UCSD-AML1 (cell line): ENCODE data around the gene XK.
"Not testable (repeated sequence)": the region's sequence is repeated elsewhere in the genome, so short reads cannot be mapped to it uniquely, and the experiment has no call there.

ENCODE experiments used
- DNase-seq: peaks from one replicate; lab custom pipeline; 2025; ENCODE audit not compliant: unreplicated experiment; lab: John Stamatoyannopoulos, UW

XK gene, protein sequence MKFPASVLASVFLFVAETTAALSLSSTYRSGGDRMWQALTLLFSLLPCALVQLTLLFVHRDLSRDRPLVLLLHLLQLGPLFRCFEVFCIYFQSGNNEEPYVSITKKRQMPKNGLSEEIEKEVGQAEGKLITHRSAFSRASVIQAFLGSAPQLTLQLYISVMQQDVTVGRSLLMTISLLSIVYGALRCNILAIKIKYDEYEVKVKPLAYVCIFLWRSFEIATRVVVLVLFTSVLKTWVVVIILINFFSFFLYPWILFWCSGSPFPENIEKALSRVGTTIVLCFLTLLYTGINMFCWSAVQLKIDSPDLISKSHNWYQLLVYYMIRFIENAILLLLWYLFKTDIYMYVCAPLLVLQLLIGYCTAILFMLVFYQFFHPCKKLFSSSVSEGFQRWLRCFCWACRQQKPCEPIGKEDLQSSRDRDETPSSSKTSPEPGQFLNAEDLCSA

DNA sequence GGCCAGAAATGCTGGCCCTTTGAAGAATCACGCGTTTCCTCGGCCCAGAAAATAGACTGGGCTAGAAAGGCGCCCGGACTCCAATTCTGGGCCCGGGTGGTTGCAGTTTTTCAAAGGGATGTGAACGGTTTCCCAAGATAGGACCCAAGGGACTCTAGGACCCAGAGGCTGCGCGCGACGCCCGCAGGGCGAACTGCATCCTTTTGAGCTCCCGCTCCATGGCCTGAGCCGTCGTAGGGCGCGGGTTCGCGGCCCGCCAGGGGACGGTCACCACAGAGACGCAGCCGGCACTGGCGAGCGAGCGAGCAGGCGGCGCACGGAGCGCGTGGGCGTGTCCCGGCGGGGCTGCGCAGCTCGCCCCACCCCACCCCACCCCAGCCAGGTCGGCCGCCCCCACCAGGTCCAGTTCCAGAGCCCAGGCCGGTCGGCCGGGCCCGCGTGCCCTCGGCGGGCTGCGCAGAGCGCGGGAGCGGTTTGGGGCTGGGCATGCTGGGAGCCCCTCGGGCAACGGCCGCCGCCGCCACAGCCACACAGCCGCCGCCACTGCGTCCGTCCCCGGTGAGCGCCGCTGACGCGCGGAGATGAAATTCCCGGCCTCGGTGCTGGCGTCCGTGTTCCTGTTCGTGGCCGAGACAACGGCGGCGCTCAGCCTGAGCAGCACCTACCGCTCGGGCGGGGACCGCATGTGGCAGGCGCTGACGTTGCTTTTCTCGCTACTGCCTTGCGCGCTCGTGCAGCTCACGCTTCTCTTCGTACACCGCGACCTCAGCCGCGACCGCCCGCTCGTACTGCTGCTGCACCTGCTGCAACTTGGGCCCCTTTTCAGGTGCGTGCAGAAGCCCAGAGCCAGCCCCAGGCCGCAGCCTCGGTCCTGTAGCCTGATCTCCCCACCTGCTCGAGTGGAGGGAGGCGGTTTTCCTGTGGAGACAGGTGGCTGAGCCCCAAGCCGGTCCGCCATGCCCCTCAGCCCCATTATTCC, at the start of gene XK:
TSS of gene XK (plus strand) at position 411 of the 979 bp plus-strand sequence. CDS start at position 582, 171 bp downstream.
- no peak for DNase-seq

DNA sequence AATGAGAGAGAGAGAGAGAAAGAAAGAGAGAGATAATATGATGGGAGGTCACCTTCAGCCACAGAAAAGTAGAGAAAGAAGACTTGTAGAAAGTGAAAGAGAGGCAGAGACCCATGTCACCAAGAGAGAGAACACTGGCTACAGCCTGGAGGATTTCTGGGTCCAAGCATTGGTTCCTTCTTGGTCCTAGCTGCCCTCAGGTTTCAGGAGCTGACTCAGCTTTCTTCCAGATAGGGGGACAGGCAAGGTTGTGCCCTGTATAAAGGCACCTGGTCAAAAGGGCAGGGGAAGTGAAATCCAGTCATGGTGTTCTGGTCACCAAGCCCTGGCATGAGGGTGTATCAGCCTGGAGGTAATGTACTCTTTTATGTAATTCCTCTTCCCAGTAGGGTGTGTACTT, 47.5 kb upstream of the XK start:
- DNase-seq = no peak

DNA sequence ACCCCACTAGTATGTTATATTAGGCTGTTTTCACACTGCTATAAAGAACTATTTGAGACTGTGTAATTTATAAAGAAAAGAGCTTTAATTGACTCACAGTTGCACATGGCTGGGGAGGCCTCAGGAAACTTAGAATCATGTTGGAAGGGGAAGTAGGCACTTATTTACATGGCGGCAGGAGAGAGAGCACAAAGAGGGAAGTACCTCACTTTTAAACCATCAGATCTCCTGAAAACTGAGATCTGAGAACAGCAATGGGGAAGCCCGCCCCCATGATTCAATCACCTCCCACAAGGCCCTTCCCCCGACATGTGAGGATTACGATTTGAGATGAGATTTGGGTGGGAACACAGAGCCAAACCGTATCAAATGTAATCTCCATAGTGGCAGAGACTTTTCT, 45.4 kb upstream of the XK start:
- DNase-seq = no peak

DNA sequence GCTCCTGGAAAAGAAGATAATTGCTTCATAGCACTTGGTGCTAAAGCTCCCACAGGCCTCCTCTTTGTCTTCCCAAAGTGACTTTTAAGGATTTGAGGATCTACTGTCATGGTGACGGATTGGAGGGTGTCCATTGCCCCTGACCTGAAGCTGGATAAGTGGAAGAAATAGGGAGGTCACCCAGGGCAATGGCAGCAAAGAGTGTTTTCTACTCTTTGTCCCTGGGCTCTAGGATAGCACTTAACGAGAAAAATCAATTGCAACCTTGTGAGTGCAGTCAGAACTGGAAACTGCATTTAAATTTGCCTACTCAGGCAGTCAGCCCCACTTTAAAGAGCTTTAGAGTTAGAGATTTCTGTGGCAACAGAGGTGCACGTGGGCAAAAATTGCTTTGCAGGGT, 43.7 kb upstream of the XK start:
- no peak for DNase-seq

DNA sequence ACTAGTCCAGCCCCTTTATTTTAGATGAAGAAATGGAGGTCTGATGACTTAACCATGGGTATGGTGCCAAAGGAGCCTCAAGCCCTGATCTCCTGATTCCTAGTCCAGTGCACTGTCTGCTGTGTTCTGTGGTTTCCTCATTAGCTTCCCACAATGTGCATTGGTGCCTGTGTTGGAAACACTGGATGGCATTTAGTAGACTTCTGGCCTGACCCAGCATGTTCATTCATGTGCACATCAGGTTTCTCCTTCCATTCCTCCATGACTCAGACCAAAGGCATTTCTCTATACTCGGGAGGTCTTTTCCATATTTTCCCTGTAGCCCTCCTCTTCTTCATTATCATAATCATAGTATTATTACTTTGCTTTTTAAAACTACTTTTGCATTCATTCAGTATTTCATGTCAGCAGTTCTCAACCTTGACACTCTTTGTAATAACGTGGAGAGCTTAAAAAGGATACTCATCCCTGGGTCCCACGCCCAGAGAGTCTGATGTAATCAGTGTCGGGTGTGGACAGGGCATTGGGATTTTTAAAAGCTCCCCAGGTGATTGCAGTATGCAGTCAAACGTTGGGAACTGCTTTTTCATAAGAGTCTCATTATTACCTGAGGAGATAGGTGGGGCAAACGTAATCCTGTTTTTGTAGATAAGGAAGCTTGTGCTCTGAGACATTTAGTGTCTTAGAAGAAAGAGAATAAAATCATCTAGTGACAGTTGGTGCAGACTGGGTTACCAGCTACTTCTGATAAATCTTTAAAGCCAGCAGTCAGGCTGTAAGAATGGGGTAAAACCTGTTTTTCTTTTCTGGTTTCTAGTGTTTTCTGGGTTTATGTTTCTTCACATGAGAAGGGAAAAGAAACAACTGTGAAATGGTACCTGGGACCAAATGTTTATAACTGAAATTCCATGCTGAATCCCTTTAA, 40.9 kb upstream of the XK start:
- DNase-seq = no peak

DNA sequence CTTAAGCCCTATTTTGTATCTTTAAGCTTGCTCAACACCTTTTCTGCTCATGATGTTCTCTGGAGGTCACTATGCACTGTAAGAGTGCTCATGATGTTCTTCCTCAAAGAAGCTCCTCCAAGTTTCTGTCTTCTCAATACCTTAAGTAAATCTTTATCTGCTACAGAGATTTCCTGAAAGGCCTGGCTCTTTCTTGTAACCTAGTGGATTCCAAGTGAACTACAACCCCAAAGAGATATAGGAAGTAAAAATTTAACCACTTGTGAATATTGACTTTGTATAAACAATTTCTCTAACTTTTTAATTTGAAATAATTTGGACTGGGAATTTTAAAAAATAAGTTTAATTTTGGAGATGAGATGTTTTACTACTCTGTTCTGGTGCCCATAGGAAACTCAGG, 39.3 kb upstream of the XK start:
- DNase-seq = no peak

DNA sequence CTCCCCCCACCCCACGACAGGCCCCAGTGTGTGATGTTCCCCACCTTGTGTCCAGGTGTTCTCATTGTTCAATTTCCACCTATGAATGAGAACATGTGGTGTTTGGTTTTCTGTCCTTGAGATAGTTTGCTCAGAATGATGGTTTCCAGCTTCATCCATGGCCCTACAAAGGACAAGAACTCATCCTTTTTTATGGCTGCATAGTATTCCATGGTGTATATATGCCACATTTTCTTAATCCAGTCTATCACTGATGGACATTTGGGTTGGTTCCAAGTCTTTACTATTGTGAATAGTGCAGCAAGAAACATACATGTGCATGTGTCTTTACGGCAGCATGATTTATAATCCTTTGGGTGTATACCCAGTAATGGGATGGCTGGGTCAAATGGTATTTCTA, 34.7 kb upstream of the XK start:
- DNase-seq = not testable (repeated sequence)

DNA sequence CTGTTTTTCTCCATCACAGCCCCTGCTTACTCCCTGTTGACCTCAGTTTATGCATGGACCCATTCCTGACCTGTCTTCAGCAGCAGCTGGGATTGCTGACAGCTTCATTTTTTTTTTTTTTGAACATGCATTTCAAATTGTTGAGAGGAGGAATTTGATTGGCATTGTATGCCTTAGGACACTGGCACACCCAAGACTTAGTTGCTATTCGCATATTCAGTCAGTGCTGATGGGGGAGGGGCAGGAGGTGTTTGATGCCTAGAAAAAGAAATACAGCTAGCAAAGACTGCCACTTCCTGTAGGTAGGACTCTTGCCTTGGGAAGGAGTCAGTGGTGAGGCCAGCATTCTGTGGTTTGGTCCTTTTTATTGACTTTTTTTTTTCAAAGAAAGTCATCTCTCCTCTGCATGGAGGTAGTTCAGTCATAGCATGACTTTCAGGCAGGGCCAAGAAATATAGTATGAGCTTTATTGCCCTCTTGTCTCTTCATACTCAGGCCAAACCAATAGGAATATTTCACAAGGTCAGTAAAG, 33.6 kb upstream of the XK start:
- no peak for DNase-seq

DNA sequence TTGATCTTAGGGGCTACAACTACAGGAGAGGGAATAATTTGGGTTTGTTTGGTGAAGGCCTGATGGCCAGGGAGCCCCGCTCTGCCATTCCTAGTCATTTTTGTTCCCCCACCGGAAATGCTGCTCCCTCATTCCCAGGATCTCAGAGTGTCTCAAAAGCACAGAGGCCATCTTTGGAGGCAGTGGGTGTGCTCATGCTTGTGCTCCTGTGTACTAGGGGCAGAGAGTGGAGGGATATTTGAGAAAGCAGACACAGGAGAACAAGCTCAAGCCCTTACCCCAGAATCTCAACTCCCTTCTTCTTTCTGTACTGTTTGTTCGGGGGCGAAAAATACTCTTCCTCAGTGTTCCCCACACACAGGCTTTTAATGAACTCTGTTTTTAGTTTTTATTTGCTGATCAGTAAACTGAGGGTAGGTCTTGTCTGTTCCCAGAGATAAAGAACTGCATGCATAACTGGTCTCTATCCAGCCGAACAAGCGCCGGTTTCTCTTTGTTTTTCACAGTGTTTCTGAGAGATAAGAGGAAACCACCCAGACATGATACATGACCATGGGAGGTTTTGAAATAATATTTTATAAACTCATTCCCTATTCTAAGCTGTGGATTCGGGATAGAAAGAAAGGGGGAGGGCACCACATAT, 32.9 kb upstream of the XK start:
- no peak for DNase-seq

DNA sequence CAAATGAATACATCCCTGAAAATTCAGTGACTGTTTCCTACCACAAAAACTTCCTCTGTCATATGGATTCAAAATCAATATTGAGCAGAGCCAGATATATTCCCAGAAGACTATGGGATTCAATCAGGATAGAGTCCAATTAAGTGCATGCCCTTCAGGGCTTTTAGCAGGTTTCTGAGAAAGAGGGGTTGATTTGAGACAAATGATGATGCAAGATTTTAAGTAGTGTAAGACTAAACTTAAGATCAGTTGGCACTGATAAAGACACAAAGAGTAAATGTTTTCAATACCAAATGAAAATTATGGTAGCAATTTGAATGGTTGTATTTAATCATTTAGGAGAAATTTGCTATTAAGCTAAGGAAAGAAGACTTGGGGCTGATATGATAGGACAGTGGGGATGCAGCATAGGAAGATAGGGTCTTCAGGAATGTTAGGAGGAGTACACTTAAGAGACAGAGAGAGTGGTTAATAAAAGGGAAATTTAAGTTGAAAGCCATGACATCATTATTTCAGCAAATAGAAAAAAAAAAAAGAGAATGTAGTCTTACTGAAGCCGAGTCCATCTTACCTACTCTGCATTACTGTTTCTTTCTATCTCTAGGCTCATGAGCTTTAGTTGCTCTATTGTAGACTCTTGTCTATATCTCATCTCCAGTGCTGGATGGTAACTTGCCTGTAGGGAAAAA, 32.0 kb upstream of the XK start:
- no peak for DNase-seq

DNA sequence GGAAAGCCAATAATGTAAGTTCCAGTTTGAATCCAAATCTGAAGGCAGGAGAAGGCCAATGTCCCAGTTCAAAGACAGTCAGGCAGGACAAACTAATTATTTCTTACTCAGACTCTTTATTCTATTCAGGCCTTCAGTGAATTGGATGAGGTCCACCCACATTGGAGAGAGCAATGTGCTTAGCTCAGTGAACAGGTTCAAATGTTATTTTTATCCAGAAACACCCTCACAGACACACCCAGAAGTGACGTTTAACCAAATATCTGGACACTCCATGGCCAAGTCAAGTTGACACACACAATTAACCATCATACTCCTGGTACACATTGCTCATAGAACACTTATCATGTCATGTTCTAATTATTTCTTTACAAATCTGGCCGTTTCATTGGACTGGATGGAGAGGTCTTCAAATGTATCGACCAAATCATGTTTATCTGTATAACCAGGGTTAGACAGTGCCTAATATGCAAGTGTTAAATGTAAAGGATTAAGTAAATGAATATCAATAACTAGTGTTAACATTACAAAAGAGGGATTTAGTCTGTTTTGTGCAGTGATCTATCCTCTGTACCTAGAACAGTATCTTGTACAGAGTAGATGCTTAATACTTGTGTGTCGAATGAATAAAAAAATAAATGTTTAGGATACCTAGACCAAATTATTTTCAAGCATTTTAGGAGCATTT, 27.1 kb upstream of the XK start:
- DNase-seq = no peak

DNA sequence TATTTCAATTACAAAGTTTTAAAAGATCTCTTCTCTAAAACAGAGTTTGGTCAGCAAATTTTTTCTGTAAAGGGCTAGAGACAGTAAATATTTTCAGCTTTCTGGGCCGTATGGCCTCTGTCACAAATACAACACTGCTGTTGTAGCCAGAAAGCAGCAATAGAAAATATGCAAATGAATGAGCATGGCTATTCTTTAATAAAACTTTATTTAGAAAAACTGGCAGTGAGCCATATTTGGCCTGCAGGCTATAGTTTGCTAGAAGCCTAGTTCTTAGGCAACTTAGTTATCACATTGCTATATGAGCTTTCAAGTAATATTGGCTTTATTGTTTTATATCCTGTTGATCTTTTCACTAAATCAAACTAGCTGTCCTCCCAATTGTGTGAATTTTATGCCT, 26.5 kb upstream of the XK start:
- no peak for DNase-seq

DNA sequence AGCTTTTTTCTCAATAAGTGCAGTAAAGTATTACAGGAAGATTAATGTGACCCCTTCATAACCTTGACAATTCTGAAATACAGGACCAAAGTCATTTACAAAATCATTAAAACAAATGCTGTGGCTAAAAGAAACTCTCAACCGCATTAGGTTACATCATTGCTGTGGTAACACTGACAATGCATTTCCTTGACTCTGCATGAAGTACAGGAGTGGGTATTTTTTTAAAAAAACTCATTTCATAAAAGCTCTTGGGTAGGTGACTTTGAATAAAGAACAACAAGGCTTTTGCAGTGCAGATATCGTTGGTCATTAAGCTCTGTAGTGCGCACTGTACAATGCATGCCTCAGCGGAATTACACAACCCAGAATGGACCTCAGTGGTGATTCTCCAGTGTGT, 23.4 kb upstream of the XK start:
- no peak for DNase-seq

DNA sequence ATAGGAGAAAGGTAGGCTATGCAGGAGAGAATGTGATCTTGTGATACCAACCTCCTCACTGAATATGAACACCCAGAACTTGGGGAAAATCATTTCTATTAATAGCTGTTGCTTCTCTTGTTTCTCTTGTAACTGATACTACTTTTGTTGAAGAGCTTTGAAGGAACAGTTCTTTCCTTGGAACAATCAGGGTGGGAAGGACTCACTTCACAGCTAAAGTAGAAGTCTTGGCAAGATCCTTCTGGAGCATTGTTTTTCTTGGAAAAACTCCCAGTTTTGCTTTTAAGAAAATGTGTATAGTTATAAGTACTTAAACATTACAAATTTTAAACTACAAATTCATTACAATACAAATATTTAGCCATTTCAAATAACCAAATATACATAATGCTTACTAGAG, 19.1 kb upstream of the XK start:
- DNase-seq = no peak

DNA sequence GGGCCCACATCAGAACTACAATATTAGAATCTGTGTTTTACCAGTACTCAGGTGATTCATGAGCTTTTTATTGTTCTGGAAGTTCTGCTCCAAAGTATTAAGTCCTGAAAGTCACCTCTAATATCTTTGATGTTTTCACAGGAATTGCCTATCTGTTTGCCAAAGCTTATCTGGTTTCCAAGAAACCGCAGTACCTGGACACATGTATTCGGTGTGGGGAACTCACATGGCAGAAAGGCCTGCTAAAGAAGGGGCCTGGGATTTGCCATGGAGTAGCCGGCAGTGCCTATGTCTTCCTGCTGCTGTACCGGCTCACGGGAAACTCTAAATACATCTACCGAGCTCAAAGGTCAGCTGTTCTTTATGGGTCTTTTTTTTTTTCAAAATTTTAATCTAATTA, 18.4 kb upstream of the XK start:
- no peak for DNase-seq

DNA sequence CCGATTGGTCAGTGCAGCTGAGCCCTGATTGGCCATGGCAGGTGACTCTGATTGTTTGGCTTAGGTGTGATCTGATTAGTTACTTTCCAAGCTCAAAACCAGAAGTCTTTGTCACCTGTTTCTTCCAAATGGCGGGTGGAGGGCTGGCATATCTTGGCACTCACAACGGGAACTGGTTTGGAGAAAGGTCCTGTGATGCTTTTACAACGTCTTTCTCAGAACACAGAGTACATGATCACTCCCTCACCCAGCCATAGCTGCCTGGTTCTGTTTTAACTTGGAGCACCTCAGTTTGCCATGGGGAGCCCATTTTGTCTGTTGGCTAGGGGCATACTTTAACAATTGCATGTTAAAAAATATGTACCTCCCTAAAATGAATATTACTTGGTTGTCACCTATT, 13.0 kb upstream of the XK start:
- no peak for DNase-seq

DNA sequence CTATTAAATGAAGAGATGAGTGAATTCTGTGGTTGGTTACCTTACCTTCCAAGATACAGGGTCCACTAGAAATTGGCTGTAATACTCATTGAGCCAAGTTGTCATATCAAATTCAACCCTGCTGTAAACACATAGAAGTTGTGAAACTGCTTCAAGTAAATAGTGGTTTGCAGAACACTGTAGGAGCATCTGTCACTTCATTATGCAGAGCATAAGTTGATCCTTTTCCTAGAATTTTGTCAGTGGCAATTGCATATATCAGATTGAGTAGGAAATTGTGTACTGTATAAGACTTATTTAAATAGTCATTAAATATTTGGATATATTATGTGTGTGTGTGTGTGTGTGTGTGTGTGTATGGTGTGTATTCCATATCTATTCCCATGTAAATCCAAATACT, 8.8 kb upstream of the XK start:
- DNase-seq = no peak

DNA sequence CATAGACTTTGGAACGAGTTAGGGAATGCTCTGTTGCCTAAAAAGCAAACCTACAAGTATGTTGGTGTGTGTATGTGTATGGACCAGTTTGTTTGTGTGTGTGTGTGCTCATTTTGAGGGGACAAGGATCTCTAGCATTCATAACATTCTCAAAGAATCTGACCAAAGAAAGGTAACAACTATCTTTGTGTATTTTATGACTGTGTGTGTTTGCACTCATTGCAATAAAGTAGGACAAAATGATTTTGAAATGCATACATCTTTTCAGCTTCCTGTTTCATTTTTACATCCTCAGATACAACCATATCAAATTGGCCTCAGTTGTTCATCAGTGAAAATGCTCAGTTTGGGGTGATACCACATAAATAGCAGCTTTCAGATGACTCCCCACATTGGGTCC, 8.3 kb upstream of the XK start:
- no peak for DNase-seq

DNA sequence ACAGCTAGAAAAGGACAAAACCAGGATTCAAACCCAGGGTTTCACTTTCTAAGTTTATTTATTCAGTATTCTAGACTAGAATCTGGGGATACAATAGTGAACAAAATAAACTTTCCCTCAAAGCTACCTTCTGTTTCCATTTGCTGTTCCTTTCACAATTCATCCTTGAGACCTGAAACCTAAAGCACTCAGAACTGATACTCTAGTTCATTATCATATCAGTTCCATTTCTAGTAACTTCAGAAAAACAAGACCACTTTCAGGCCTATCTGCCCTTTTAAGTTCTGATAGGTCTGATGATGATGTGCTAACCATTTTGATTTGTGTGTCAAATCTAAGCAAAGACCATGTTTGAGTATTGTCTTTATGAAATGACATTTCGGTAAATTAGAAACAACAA, 7.8 kb upstream of the XK start:
- no peak for DNase-seq
